SK-N-SH (cell line): ENCODE data around the gene THSD7B. TPM values are rescaled to one million over a fixed set of nuclear protein-coding genes. Genes with fewer than 3 reads are reported as not detected.
A peak's percentile ranks its signal among the peaks of the same experiment; 100 is the strongest.

Experiments
- CTCF ChIA-PET: fragments of 300-600, 350-600 bp; formaldehyde crosslinking; extraction: SDS; loops from one replicate; lab custom pipeline; 2021; lab: Yijun Ruan, JAX
- POLR2A ChIA-PET: fragments of 350-600 bp; sonication (Branson Sonifier 250); formaldehyde crosslinking; extraction: SDS; loops from one replicate; lab custom pipeline; 2020; ENCODE audit warnings: antibody characterized with exemption, inconsistent platforms; lab: Yijun Ruan, JAX
- DNase-seq: peaks from one replicate; pipeline ENCODE4 v3.0.0; 2012
- H2AFZ ChIP-seq: fragments of 200-600 bp; sonication (generic); 2 replicates; pipeline ENCODE4 v1.8.1; 2016; ENCODE audit warnings: antibody characterized with exemption, mild to moderate bottlenecking, low read depth
- H3F3A ChIP-seq: fragments of 200-600 bp; sonication (generic); replicated peaks from 2 replicates; pipeline ENCODE3; 2016; ENCODE audit warnings: antibody characterized with exemption, mild to moderate bottlenecking; ENCODE audit not compliant: insufficient read depth
- H3K27ac ChIP-seq, 2 experiments: fragments of 200-500 bp in 1 of 2; fragments of 200-600 bp in 1 of 2; sonication (Bioruptor generic) in 1 of 2; sonication (generic), shearing (Covaris generic) in 1 of 2; 2 replicates each; pipeline versions ENCODE4 v1.5.1 to v1.6.1; 2014 to 2016; ENCODE audit warnings: low read depth in 2 of 2, inconsistent platforms in 1 of 2, low read length in 1 of 2, mild to moderate bottlenecking in 1 of 2, mixed read lengths in 1 of 2
- H3K27me3 ChIP-seq: fragments of 200-600 bp; sonication (generic), shearing (Covaris generic); 2 replicates; pipeline ENCODE4 v1.6.1; 2016; ENCODE audit warnings: mixed run types; ENCODE audit not compliant: insufficient read depth
- H3K36me3 ChIP-seq, 2 experiments: fragments of 200-500 bp in 1 of 2; fragments of 200-600 bp in 1 of 2; sonication (Bioruptor generic) in 1 of 2; sonication (generic) in 1 of 2; replicated peaks in 1 of 2; 2 replicates each; pipeline versions ENCODE3 to v1.5.1; 2014 to 2016; ENCODE audit warnings: low read length in 1 of 2, mild to moderate bottlenecking in 1 of 2; ENCODE audit not compliant: insufficient read depth in 2 of 2, control insufficient read depth in 1 of 2
- H3K4me1 ChIP-seq, 2 experiments: fragments of 200-500 bp in 1 of 2; fragments of 200-600 bp in 1 of 2; sonication (Bioruptor generic) in 1 of 2; sonication (generic), shearing (Covaris generic) in 1 of 2; 2 replicates each; pipeline versions ENCODE4 v1.5.1 to v1.6.1; 2014 to 2016; ENCODE audit warnings: low read depth in 1 of 2, low read length in 1 of 2, mixed run types in 1 of 2; ENCODE audit not compliant: insufficient read depth in 2 of 2, control insufficient read depth in 1 of 2
- H3K4me2 ChIP-seq: fragments of 200-600 bp; sonication (generic), shearing (Covaris generic); 2 replicates; pipeline ENCODE4 v1.6.1; 2017; ENCODE audit warnings: mixed run types
- H3K4me3 ChIP-seq, 2 experiments: fragments of 200-500 bp in 1 of 2; fragments of 200-600 bp in 1 of 2; sonication (Bioruptor generic) in 1 of 2; sonication (generic), shearing (Covaris generic) in 1 of 2; 2 replicates each; pipeline versions ENCODE4 v1.5.1 to v1.8.1; 2014 to 2016; ENCODE audit warnings: low read depth in 2 of 2, inconsistent platforms in 1 of 2, low read length in 1 of 2, mild to moderate bottlenecking in 1 of 2, mixed read lengths in 1 of 2, moderate library complexity in 1 of 2
- H3K79me2 ChIP-seq: fragments of 200-600 bp; sonication (generic); 2 replicates; pipeline ENCODE4 v1.8.1; 2017; ENCODE audit warnings: mild to moderate bottlenecking; ENCODE audit not compliant: insufficient read depth
- H3K9ac ChIP-seq: fragments of 200-600 bp; sonication (generic); 2 replicates; pipeline ENCODE4 v1.6.1; 2017; ENCODE audit warnings: mixed run types
- H3K9me2 ChIP-seq: fragments of 200-600 bp; sonication (generic); 2 replicates; pipeline ENCODE4 v1.6.1; 2017; ENCODE audit warnings: mixed run types
- H3K9me3 ChIP-seq: fragments of 200-600 bp; sonication (generic); 2 replicates; pipeline ENCODE4 v1.6.1; 2017; ENCODE audit warnings: mixed run types, mild to moderate bottlenecking, moderate library complexity
- H4K20me1 ChIP-seq: fragments of 200-600 bp; sonication (generic); 2 replicates; pipeline ENCODE4 v1.6.1; 2017; ENCODE audit warnings: mild to moderate bottlenecking, mixed run types; ENCODE audit not compliant: insufficient read depth
- CTCF ChIP-seq: fragments of 200-600 bp; sonication (generic); IDR thresholded peaks from 2 replicates; pipeline ENCODE4 v1.6.1; 2017; ENCODE audit warnings: antibody characterized with exemption, mild to moderate bottlenecking, moderate library complexity
- EZH2phosphoT487 ChIP-seq: fragments of 200-600 bp; sonication (generic); IDR thresholded peaks from 2 replicates; pipeline ENCODE4 v1.6.1; 2017; ENCODE audit warnings: low read depth, mixed run types, mild to moderate bottlenecking, antibody characterized with exemption, moderate library complexity, borderline replicate concordance
- FOXJ3 ChIP-seq: sonication (generic); formaldehyde crosslinking; IDR thresholded peaks from 2 replicates; pipeline ENCODE4 v1.5.1; 2020; ENCODE audit warnings: mild to moderate bottlenecking, missing genetic modification reagents
- GABPA ChIP-seq: IDR thresholded peaks from 2 replicates; pipeline ENCODE4 v1.4.0; 2012; ENCODE audit warnings: low read depth, mild to moderate bottlenecking
- MAX ChIP-seq: IDR thresholded peaks from 2 replicates; pipeline ENCODE4 v1.4.0; 2012; ENCODE audit warnings: low read depth
- MEF2A ChIP-seq: IDR thresholded peaks from 2 replicates; pipeline ENCODE4 v1.4.0; 2012; ENCODE audit warnings: low read depth, borderline replicate concordance
- PBX3 ChIP-seq: IDR thresholded peaks from 2 replicates; pipeline ENCODE4; 2012
- POLR2AphosphoS5 ChIP-seq: IDR thresholded peaks from 2 replicates; pipeline ENCODE4 v1.6.1; 2012; ENCODE audit warnings: low read depth, low read length
- RAD21 ChIP-seq: IDR thresholded peaks from 2 replicates; pipeline ENCODE4 v1.6.1; 2012; ENCODE audit warnings: mild to moderate bottlenecking, low read length
- REST ChIP-seq: IDR thresholded peaks from 2 replicates; pipeline ENCODE4 v1.6.1; 2012; ENCODE audit warnings: mild to moderate bottlenecking, low read depth, low read length, moderate library complexity
- RFX5 ChIP-seq: IDR thresholded peaks from 2 replicates; pipeline ENCODE4 v1.6.1; 2012; ENCODE audit warnings: mild to moderate bottlenecking, improper control_type of control experiment, low read length
- TAF1 ChIP-seq: IDR thresholded peaks from 2 replicates; pipeline ENCODE4 v1.6.1; 2012; ENCODE audit warnings: low read depth, mild to moderate bottlenecking, low read length, moderate library complexity, borderline replicate concordance
- TEAD4 ChIP-seq: IDR thresholded peaks from 2 replicates; pipeline ENCODE4 v1.4.0; 2012; ENCODE audit warnings: mild to moderate bottlenecking, borderline replicate concordance; ENCODE audit not compliant: insufficient read depth
- USF1 ChIP-seq: IDR thresholded peaks from 2 replicates; pipeline ENCODE4 v1.4.0; 2012; ENCODE audit warnings: low read depth, borderline replicate concordance
- WGBS: methylation state at CpG from one replicate; pipeline ENCODE4 v1.1.6; 2017; ENCODE audit warnings: low lambda C conversion rate; 5-methylcytosine and 5-hydroxymethylcytosine counted together
- polyA plus RNA-seq, 3 experiments: library from polyadenylated mRNA; depleted of rRNA; stranded (reverse); fragments of >200 nt; gene quantifications; 2 replicates each; pipeline ENCODE4 v1.2.3, GENCODE V29; 2012

Gene THSD7B
- polyA plus RNA-seq, 1 of the 3 experiments (the other 2 are of a cell fraction), result not detected

GRCh38 chr2:137676346-137676745, 911.0 kb downstream of the THSD7B start:
- ChIA-PET POLR2A (no interaction called here), CTCF (interaction anchor here (1.1 to 1.7 kb wide), 3 partner anchors 163 to 742 kb away, joined by 3 to 6 read pairs (median 3); no protein-coding TSS in a partner anchor)
- Histone ChIP-seq H2AFZ (no peak overlapping the region), H3K79me2 (no peaks in the 10 kb centered on the region), H3K36me3 (no peaks in the 10 kb centered on the region), H3K4me3 (no peak overlapping the region), H3K27ac (no peak overlapping the region), H3K4me1 (peaks cover 0 to 17% of the 10 kb centered on the region in 2 experiments; a peak in 2 of 4 replicates), H3F3A (no peaks in the 10 kb centered on the region), H3K4me2 (no peak overlapping the region), H3K27me3 (no peaks in the 10 kb centered on the region), H4K20me1 (no peaks in the 10 kb centered on the region), H3K9me2 (no peaks in the 10 kb centered on the region), H3K9me3 (no peaks in the 10 kb centered on the region), H3K9ac (no peak overlapping the region)
- DNase-seq, result no peak
- WGBS, result 41% methylated on average over 3 of the region's 3 CpGs
- TF ChIP-seq CTCF (no peak), TEAD4 (no peak), TAF1 (no peak), MEF2A (no peak), RFX5 (no peak)

GRCh38 chr2:137677466-137677865, 912.1 kb downstream of the THSD7B start:
- POLR2A ChIA-PET, result no interaction called here
- H3K9me2 ChIP-seq, result no peaks in the 10 kb centered on the region
- no peak for TF ChIP-seq MAX
- TF ChIP-seq POLR2AphosphoS5, result no peak
- TF ChIP-seq REST, result no peak
- TF ChIP-seq FOXJ3 (CRISPR knock-in tag), result no peak
- TF ChIP-seq PBX3, result no peak
- TF ChIP-seq EZH2phosphoT487, result no peak
- TF ChIP-seq CTCF, result 0 out of 2 replicates have a peak, but pooled peaks have one; percentile 11
- no peak for TF ChIP-seq USF1
- peak; percentile 43; the same call in 1 of the 2 replicates for TF ChIP-seq RAD21
- TF ChIP-seq GABPA, result no peak
- no peaks in the 10 kb centered on the region for H4K20me1 ChIP-seq
- no peaks in the 10 kb centered on the region for H3K27me3 ChIP-seq
- H3K27ac ChIP-seq, result no peak overlapping the region
- H2AFZ ChIP-seq, result no peak overlapping the region
- 26% methylated on average over 1 of the region's 1 CpG for WGBS
- CTCF ChIA-PET, result interaction anchor here (0.5 to 2.6 kb wide), 12 partner anchors 18 to 776 kb away, joined by 3 to 9 read pairs (median 4); no protein-coding TSS in a partner anchor
- H3K4me1 ChIP-seq, result peaks cover 0 to 17% of the 10 kb centered on the region in 2 experiments; a peak in 2 of 4 replicates
- peak; percentile 14 for DNase-seq
- H3K4me2 ChIP-seq, result no peak overlapping the region
- no peaks in the 10 kb centered on the region for H3K9me3 ChIP-seq
- H3F3A ChIP-seq, result no peaks in the 10 kb centered on the region
- H3K36me3 ChIP-seq, result no peaks in the 10 kb centered on the region
- no peak overlapping the region for H3K9ac ChIP-seq
- H3K79me2 ChIP-seq, result no peaks in the 10 kb centered on the region
- H3K4me3 ChIP-seq, result no peak overlapping the region
